Measurements from ENCODE around the gene BICRAL. TPM values are rescaled to one million over a fixed set of nuclear protein-coding genes. Genes with fewer than 3 reads are reported as not detected.

Gene BICRAL
- total and polyA plus RNA-seq, 9 of the 15 experiments (the other 6 are each of a cell fraction or from before 2014, with no cell fraction given) = 1.2 to 11.9 (median 5.6) TPM

- TF ChIP-seq AFF1 (IDR thresholded peaks at IDR 0.05; ENCODE audit: low read depth in 1 of 2, partially characterized antibody in 2 of 2) (peak; percentile 65 to 72), RERE (CRISPR knock-in tag; IDR thresholded peaks at IDR 0.05; ENCODE audit: borderline replicate concordance) (0 out of 2 replicates have a peak, but pooled peaks have one; percentile 49), ZEB2 (IDR thresholded peaks at IDR 0.05) (no peak), MLLT1 (IDR thresholded peaks at IDR 0.05) (peak; percentile 74 to 75; a peak in 2 of 4 replicates), ZFP36 (IDR thresholded peaks at IDR 0.05; ENCODE audit: low read depth, low read length, partially characterized antibody) (no peak), ZNF263 (CRISPR knock-in tag; IDR thresholded peaks at IDR 0.05; ENCODE audit: borderline replicate concordance) (peak; percentile 69; the same call in 1 of the 2 replicates), TEAD2 (tag; IDR thresholded peaks at IDR 0.05) (no peak), CCNT2 (IDR thresholded peaks at IDR 0.05; ENCODE audit: borderline replicate concordance, extremely low read depth, insufficient read length, low read depth, low read length) (peak; percentile 79), BHLHE40 (IDR thresholded peaks at IDR 0.05; ENCODE audit: low read length) (0 out of 2 replicates have a peak, but pooled peaks have one; percentile 4), NKRF (IDR thresholded peaks at IDR 0.05; ENCODE audit: borderline replicate concordance) (no peak), SMAD2 (IDR thresholded peaks at IDR 0.05; ENCODE audit: low read depth, low read length) (no peak), FOXM1 (IDR thresholded peaks at IDR 0.05; ENCODE audit: low read depth) (no peak), FOXM1 (CRISPR knock-in tag; IDR thresholded peaks at IDR 0.05; ENCODE audit: low read depth) (0 out of 2 replicates have a peak, but pooled peaks have one; percentile 65)
These were observed 1.5 kb downstream of the BICRAL start (continued) for GRCh38 chr6:42783177-42783875.

Data from K562 (cell line).